HCT116 (cell line): ENCODE measurements around the gene SLC37A3. TPM values are rescaled to one million over a fixed set of nuclear protein-coding genes. Genes with fewer than 3 reads are reported as not detected.

Experiments used
- ATAC-seq: fragments of 200-7000 bp; cut with Tn5 transposase; 2 replicates; pipeline ENCODE4 v1.9.1; 2020; ENCODE audit warnings: mild to moderate bottlenecking, moderate library complexity
- BruUV-seq: library from RNA; stranded (reverse); fragments of 400-500 nt; replicated peaks from 2 replicates; lab custom pipeline; 2021; lab: Mats Ljungman, UMichigan
- CTCF ChIA-PET: fragments of 300-600 bp; sonication (Branson Sonifier 250); formaldehyde crosslinking; loops from one replicate; lab custom pipeline; 2021; ENCODE audit warnings: antibody characterized with exemption; lab: Charles Lee
- POLR2A ChIA-PET: fragments of 300-600, 350-600 bp; sonication (Branson Sonifier 250); formaldehyde crosslinking; loops from one replicate; lab custom pipeline; 2021; ENCODE audit warnings: antibody characterized with exemption; lab: Charles Lee
- RAD21 ChIA-PET, 2 experiments: fragments of 300-600 bp; sonication (Branson Sonifier 250); formaldehyde crosslinking; loops; one replicate each; lab custom pipeline; 2023; ENCODE audit warnings: low total read pairs in 2 of 2; ENCODE audit not compliant: uncharacterized antibody in 2 of 2, unreplicated experiment in 2 of 2, low non-redundant PET in 1 of 2; lab: Charles Lee
- DNase-seq: peaks from one replicate; pipeline ENCODE4 v3.0.0-alpha.2; 2010; ENCODE audit warnings: low read depth, low spot score
- H2AFZ ChIP-seq: fragments of 200-600 bp; shearing (Covaris generic), sonication (generic); 2 replicates; pipeline ENCODE4 v1.6.1; 2017; ENCODE audit warnings: low read depth, mixed run types, mixed read lengths, antibody characterized with exemption, low read length; ENCODE audit not compliant: poor library complexity, severe bottlenecking
- H3K27ac ChIP-seq: 2 replicates; pipeline ENCODE4 v1.5.1; 2012; ENCODE audit warnings: low read depth, low read length
- H3K27me3 ChIP-seq: fragments of 200-600 bp; sonication (generic); 2 replicates; pipeline ENCODE4 v1.6.1; 2016; ENCODE audit warnings: mixed run types, low read length, mixed read lengths; ENCODE audit not compliant: insufficient read depth
- H3K36me3 ChIP-seq, 2 experiments: fragments of 200-500 bp in 1 of 2; fragments of 200-600 bp in 1 of 2; sonication (Bioruptor generic) in 1 of 2; sonication (generic) in 1 of 2; 2 replicates each; pipeline versions ENCODE4 v1.5.1 to v1.6.1; 2014 to 2016; ENCODE audit warnings: low read length in 2 of 2, inconsistent platforms in 1 of 2, mixed read lengths in 1 of 2, mixed run types in 1 of 2; ENCODE audit not compliant: insufficient read depth in 2 of 2, control insufficient read depth in 1 of 2
- H3K4me1 ChIP-seq, 2 experiments: fragments of 200-600 bp in 1 of 2; sonication (generic) in 1 of 2; 2 replicates each; pipeline versions ENCODE4 v1.5.1 to v1.6.1; 2012 to 2017; ENCODE audit warnings: low read length in 2 of 2, inconsistent platforms in 1 of 2, mild to moderate bottlenecking in 1 of 2, mixed read lengths in 1 of 2, mixed run types in 1 of 2, moderate library complexity in 1 of 2; ENCODE audit not compliant: insufficient read depth in 2 of 2, control insufficient read depth in 1 of 2
- H3K4me2 ChIP-seq: fragments of 200-600 bp; sonication (generic); 2 replicates; pipeline ENCODE4 v1.6.1; 2017; ENCODE audit warnings: mixed run types, low read length, mixed read lengths
- H3K4me3 ChIP-seq, 2 experiments: fragments of 200-600 bp in 1 of 2; sonication (generic) in 1 of 2; replicated peaks in 1 of 2; 2 replicates each; pipeline ENCODE4 v1.5.1; 2011 to 2016; ENCODE audit warnings: low read length in 2 of 2, control low read depth in 1 of 2, low read depth in 1 of 2, mild to moderate bottlenecking in 1 of 2, mixed read lengths in 1 of 2, mixed run types in 1 of 2
- H3K79me2 ChIP-seq: fragments of 200-600 bp; sonication (generic); 2 replicates; pipeline ENCODE4 v1.6.1; 2017; ENCODE audit warnings: mild to moderate bottlenecking, mixed run types, low read length, moderate library complexity, mixed read lengths; ENCODE audit not compliant: insufficient read depth
- H3K9ac ChIP-seq: fragments of 200-600 bp; sonication (generic); 2 replicates; pipeline ENCODE4 v1.6.1; 2016; ENCODE audit warnings: low read length, mixed read lengths
- H3K9me2 ChIP-seq: fragments of 200-600 bp; sonication (generic), shearing (Covaris generic); 2 replicates; pipeline ENCODE4 v1.6.1; 2017; ENCODE audit warnings: mixed run types, mild to moderate bottlenecking, moderate library complexity; ENCODE audit not compliant: insufficient read depth
- H3K9me3 ChIP-seq, 2 experiments: fragments of 200-500 bp in 1 of 2; fragments of 200-600 bp in 1 of 2; sonication (Bioruptor generic) in 1 of 2; sonication (generic) in 1 of 2; 2 replicates each; pipeline ENCODE4 v1.6.1; 2014 to 2017; ENCODE audit warnings: low read length in 2 of 2, mixed read lengths in 2 of 2, inconsistent platforms in 1 of 2, low read depth in 1 of 2, mild to moderate bottlenecking in 1 of 2, mixed run types in 1 of 2, moderate library complexity in 1 of 2; ENCODE audit not compliant: control insufficient read depth in 1 of 2, insufficient read depth in 1 of 2
- H4K20me1 ChIP-seq: fragments of 200-600 bp; sonication (generic), shearing (Covaris generic); 2 replicates; pipeline ENCODE4 v1.6.1; 2017; ENCODE audit warnings: mixed run types, mild to moderate bottlenecking, moderate library complexity; ENCODE audit not compliant: insufficient read depth
- CBX3 ChIP-seq: IDR thresholded peaks from 2 replicates; pipeline ENCODE4 v1.6.1; 2012; ENCODE audit warnings: low read depth
- CEBPB ChIP-seq: IDR thresholded peaks from 2 replicates; pipeline ENCODE4 v1.6.1; 2012; ENCODE audit warnings: low read depth
- EGR1 ChIP-seq: IDR thresholded peaks from 2 replicates; pipeline ENCODE4 v1.6.1; 2012; ENCODE audit warnings: low read depth
- ELF1 ChIP-seq: IDR thresholded peaks from 2 replicates; pipeline ENCODE4 v1.6.1; 2012; ENCODE audit warnings: low read depth, borderline replicate concordance
- FOSL1 ChIP-seq: IDR thresholded peaks from 2 replicates; pipeline ENCODE4 v1.6.1; 2012; ENCODE audit warnings: low read depth
- JUND ChIP-seq: IDR thresholded peaks from 2 replicates; pipeline ENCODE4 v1.6.1; 2012
- POLR2A ChIP-seq: IDR thresholded peaks from 2 replicates; pipeline ENCODE4 v1.7.0; 2011; ENCODE audit warnings: borderline replicate concordance; ENCODE audit not compliant: insufficient read depth, insufficient read length; ENCODE audit errors: extremely low read depth
- POLR2AphosphoS5 ChIP-seq: IDR thresholded peaks from 2 replicates; pipeline ENCODE4 v1.6.1; 2011; ENCODE audit warnings: mild to moderate bottlenecking, low read depth, low read length, moderate library complexity
- RAD21 ChIP-seq: IDR thresholded peaks from 2 replicates; pipeline ENCODE4 v1.6.1; 2012; ENCODE audit warnings: low read depth, mild to moderate bottlenecking
- SIN3A ChIP-seq: IDR thresholded peaks from 2 replicates; pipeline ENCODE4 v1.6.1; 2012; ENCODE audit warnings: low read depth
- SP1 ChIP-seq: IDR thresholded peaks from 2 replicates; pipeline ENCODE4 v1.6.1; 2012; ENCODE audit warnings: low read depth
- SRF ChIP-seq: IDR thresholded peaks from 2 replicates; pipeline ENCODE4 v1.6.1; 2012; ENCODE audit warnings: low read depth
- YY1 ChIP-seq: IDR thresholded peaks from 2 replicates; pipeline ENCODE4 v1.6.1; 2011; ENCODE audit warnings: low read length, low read depth, moderate library complexity, mild to moderate bottlenecking; ENCODE audit not compliant: insufficient replicate concordance; ENCODE audit errors: extremely low read depth
- ZFX ChIP-seq: fragments of 450-650 bp; IDR thresholded peaks from 2 replicates; pipeline ENCODE4 v1.6.1; 2017
- ZNF274 ChIP-seq: fragments of 200-500 bp; sonication (Bioruptor generic); IDR thresholded peaks from 2 replicates; pipeline ENCODE4 v1.6.1; 2014; ENCODE audit warnings: mild to moderate bottlenecking, low read depth, low read length, inconsistent platforms
- intact Hi-C: fragments of 100-400 bp; cut with micrococcal nuclease; formaldehyde crosslinking; loops from 2 replicates; pipeline ENCODE4 v1.10.0; 2022
- total RNA-seq: library from RNA; stranded (reverse); gene quantifications from one replicate; pipeline ENCODE4 v1.2.1, GENCODE V29; 2021; ENCODE audit not compliant: unreplicated experiment
- TF ChIP-seq, protein P1 (sequence below): IDR thresholded peaks from 2 replicates; pipeline ENCODE4 v1.6.1; 2012
- TF ChIP-seq, protein P2 (sequence below): IDR thresholded peaks from 2 replicates; pipeline ENCODE4 v1.6.1; 2012
- TF ChIP-seq, protein P3 (sequence below): IDR thresholded peaks from 2 replicates; pipeline ENCODE4 v1.6.1; 2011; ENCODE audit warnings: mild to moderate bottlenecking, low read length, moderate library complexity; ENCODE audit not compliant: insufficient replicate concordance; ENCODE audit errors: extremely low read depth
- TF ChIP-seq, protein P4 (sequence below): IDR thresholded peaks from 2 replicates; pipeline ENCODE4 v1.6.1; 2012; ENCODE audit warnings: low read depth

SLC37A3 gene
- total RNA-seq, 1 experiment from 2014 or later = 41.8 TPM

DNA sequence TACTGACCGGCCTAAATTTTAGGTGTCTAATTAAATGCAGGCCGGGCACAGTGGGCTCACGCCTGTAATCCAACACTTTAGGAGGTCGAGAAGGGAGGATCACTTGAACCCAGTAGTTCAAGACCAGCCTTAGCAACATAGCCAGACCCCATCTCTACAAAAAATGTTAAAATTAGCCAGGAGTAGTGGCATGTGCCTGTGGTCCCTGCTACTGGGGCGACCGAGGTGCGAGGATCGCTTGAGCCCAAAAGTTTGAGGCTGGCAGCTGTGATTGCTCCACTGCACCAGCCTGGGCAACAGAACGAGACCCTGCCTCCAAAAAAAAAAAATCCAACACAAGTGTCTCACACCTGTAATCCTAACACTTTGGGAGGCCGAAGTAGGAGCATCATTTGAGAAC, 491 bp upstream of the SLC37A3 start (continued):
- TF ChIP-seq, protein P1, sequence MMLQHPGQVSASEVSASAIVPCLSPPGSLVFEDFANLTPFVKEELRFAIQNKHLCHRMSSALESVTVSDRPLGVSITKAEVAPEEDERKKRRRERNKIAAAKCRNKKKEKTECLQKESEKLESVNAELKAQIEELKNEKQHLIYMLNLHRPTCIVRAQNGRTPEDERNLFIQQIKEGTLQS = no peak
- TF ChIP-seq, protein P2, sequence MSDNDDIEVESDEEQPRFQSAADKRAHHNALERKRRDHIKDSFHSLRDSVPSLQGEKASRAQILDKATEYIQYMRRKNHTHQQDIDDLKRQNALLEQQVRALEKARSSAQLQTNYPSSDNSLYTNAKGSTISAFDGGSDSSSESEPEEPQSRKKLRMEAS = no peak
- TF ChIP-seq RAD21 (no peak), ZFX (no peak), ZNF274 (no peak), SRF (no peak), CEBPB (no peak), JUND (no peak)
- TF ChIP-seq, protein P3, sequence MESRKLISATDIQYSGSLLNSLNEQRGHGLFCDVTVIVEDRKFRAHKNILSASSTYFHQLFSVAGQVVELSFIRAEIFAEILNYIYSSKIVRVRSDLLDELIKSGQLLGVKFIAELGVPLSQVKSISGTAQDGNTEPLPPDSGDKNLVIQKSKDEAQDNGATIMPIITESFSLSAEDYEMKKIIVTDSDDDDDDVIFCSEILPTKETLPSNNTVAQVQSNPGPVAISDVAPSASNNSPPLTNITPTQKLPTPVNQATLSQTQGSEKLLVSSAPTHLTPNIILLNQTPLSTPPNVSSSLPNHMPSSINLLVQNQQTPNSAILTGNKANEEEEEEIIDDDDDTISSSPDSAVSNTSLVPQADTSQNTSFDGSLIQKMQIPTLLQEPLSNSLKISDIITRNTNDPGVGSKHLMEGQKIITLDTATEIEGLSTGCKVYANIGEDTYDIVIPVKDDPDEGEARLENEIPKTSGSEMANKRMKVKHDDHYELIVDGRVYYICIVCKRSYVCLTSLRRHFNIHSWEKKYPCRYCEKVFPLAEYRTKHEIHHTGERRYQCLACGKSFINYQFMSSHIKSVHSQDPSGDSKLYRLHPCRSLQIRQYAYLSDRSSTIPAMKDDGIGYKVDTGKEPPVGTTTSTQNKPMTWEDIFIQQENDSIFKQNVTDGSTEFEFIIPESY = no peak

DNA sequence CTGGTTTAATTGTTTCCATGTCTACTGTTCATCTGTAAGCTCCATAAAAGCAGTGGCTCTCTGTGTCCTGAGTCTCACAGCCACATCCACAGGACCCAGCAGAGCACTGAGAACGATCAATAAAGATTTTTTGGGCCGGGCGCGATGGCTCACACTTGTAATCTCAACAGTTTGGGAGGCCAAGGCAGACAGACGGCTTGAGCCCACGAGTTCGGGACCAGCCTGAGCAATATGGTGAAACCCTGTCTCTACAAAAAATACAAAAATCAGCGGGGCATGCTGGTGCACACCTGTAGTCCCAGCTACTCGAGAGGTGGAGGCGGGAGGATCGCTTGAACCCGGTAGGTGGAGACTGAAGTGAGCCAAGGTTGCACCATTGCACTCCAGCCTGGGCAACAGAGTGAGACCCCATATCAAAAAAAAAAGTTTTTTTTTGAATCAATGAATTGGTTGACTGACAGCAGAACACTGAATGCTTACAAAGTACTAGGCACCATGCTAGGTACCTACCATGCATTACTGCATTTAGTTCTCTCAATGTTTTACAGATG, 4.5 kb downstream of the SLC37A3 start:
- no peaks in the 10 kb centered on the region for H3K9me2 ChIP-seq
- no peak for ATAC-seq
- intact Hi-C loops = no loop called here
- DNase-seq = no peak
- ChIA-PET RAD21 (no interaction called here), POLR2A (no interaction called here), CTCF (no interaction called here)
- H2AFZ ChIP-seq = no peak overlapping the region
- H3K4me3 ChIP-seq = no peak overlapping the region
- no peak overlapping the region for H3K9ac ChIP-seq
- no peaks in the 10 kb centered on the region for H3K27me3 ChIP-seq
- no TSS peak for BruUV-seq
- peaks cover 11 to 17% of the 10 kb centered on the region in 2 experiments for H3K4me1 ChIP-seq
- no peak overlapping the region for H3K27ac ChIP-seq
- no peaks in the 10 kb centered on the region for H4K20me1 ChIP-seq
- peaks cover 93% of the 10 kb centered on the region for H3K79me2 ChIP-seq
- H3K4me2 ChIP-seq = no peak overlapping the region
- no peaks in the 10 kb centered on the region for H3K9me3 ChIP-seq
- H3K36me3 ChIP-seq = no peaks in the 10 kb centered on the region; a peak in 1 of 4 replicates
- TF ChIP-seq, protein P1 = no peak
- TF ChIP-seq ZNF274 = no peak
- TF ChIP-seq EGR1 = no peak
- no peak for TF ChIP-seq FOSL1
- TF ChIP-seq ELF1 = no peak
- TF ChIP-seq RAD21 = no peak
- no peak for TF ChIP-seq CBX3
- no peak for TF ChIP-seq YY1
- no peak for TF ChIP-seq POLR2A
- no peak for TF ChIP-seq SP1
- no peak for TF ChIP-seq SIN3A
- TF ChIP-seq, protein P4, sequence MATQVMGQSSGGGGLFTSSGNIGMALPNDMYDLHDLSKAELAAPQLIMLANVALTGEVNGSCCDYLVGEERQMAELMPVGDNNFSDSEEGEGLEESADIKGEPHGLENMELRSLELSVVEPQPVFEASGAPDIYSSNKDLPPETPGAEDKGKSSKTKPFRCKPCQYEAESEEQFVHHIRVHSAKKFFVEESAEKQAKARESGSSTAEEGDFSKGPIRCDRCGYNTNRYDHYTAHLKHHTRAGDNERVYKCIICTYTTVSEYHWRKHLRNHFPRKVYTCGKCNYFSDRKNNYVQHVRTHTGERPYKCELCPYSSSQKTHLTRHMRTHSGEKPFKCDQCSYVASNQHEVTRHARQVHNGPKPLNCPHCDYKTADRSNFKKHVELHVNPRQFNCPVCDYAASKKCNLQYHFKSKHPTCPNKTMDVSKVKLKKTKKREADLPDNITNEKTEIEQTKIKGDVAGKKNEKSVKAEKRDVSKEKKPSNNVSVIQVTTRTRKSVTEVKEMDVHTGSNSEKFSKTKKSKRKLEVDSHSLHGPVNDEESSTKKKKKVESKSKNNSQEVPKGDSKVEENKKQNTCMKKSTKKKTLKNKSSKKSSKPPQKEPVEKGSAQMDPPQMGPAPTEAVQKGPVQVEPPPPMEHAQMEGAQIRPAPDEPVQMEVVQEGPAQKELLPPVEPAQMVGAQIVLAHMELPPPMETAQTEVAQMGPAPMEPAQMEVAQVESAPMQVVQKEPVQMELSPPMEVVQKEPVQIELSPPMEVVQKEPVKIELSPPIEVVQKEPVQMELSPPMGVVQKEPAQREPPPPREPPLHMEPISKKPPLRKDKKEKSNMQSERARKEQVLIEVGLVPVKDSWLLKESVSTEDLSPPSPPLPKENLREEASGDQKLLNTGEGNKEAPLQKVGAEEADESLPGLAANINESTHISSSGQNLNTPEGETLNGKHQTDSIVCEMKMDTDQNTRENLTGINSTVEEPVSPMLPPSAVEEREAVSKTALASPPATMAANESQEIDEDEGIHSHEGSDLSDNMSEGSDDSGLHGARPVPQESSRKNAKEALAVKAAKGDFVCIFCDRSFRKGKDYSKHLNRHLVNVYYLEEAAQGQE = no peak
- no peak for TF ChIP-seq POLR2AphosphoS5
